Measurements from ENCODE around the gene MXD4. TPM values are rescaled to one million over a fixed set of nuclear protein-coding genes. Genes with fewer than 3 reads are reported as not detected.

Gene MXD4
- total and polyA plus RNA-seq, 2 of the 13 experiments (the other 11 are each of a cell fraction or from before 2014, with no cell fraction given): 29.0 to 31.3 TPM

GRCh38 chr4:2286904-2287593 is 25.1 kb upstream of the MXD4 start:
- H3K27ac ChIP-seq (ENCODE audit: extremely low read length, insufficient read depth, low read length): no peak overlapping the region
- no peaks in the 10 kb centered on the region for H4K20me1 ChIP-seq (ENCODE audit: insufficient read depth, low read length)
- FAIRE-seq: no peak
- intact Hi-C loops (cut with micrococcal nuclease; ENCODE audit: unreplicated experiment) (no loop called here), in situ Hi-C loops (cut with HindIII; ENCODE audit: extremely low pct_ligation_motif_present, low pct_unique_long_range_greater_than_20kb) (no loop called here)
- H3K79me2 ChIP-seq (ENCODE audit: insufficient read depth, low read length): no peaks in the 10 kb centered on the region
- ATAC-seq: no peak
- H3K4me1 ChIP-seq (ENCODE audit: insufficient read depth, low read length): no peaks in the 10 kb centered on the region
- no peaks in the 10 kb centered on the region for H3K36me3 ChIP-seq (replicated peaks in 1 of 2; ENCODE audit: control insufficient read depth in 1 of 2, insufficient read depth in 2 of 2, low read length in 2 of 2)
- TF ChIP-seq HDAC2 (CRISPR knock-in tag; IDR thresholded peaks at IDR 0.05) (no peak), SALL2 (CRISPR knock-in tag; IDR thresholded peaks at IDR 0.05) (no peak), ZBTB21 (CRISPR knock-in tag; IDR thresholded peaks at IDR 0.05) (no peak), HOXA3 (CRISPR knock-in tag; IDR thresholded peaks at IDR 0.05) (no peak), KMT2A (CRISPR knock-in tag; IDR thresholded peaks at IDR 0.05) (no peak), NAIF1 (CRISPR knock-in tag; IDR thresholded peaks at IDR 0.05; ENCODE audit: borderline replicate concordance) (no peak), ZNF34 (CRISPR knock-in tag; IDR thresholded peaks at IDR 0.05; ENCODE audit: borderline replicate concordance) (no peak), ZNF510 (CRISPR knock-in tag; IDR thresholded peaks at IDR 0.05; ENCODE audit: low read depth) (no peak), CREBL2 (CRISPR knock-in tag; IDR thresholded peaks at IDR 0.05; ENCODE audit: borderline replicate concordance) (no peak), ZNF296 (CRISPR knock-in tag; conservative IDR thresholded peaks at IDR 0.05) (no peak), HES4 (CRISPR knock-in tag; IDR thresholded peaks at IDR 0.05; ENCODE audit: borderline replicate concordance) (no peak), TRIM24 (CRISPR knock-in tag; IDR thresholded peaks at IDR 0.05) (no peak), ZNF138 (CRISPR knock-in tag; IDR thresholded peaks at IDR 0.05; ENCODE audit: low read depth) (no peak), HNRNPLL (IDR thresholded peaks at IDR 0.05; ENCODE audit: low read depth, low read length, poor library complexity, severe bottlenecking) (no peak), TAF15 (IDR thresholded peaks at IDR 0.05; ENCODE audit: low read depth, low read length, poor library complexity, severe bottlenecking) (no peak)
- H3K9me3 ChIP-seq (ENCODE audit: low read length): no peaks in the 10 kb centered on the region
- ChIA-PET POLR2A (no interaction called here), CTCF (ENCODE audit: low intra/inter-chr PET ratio, low total read pairs) (no interaction called here)
- H3K9ac ChIP-seq (ENCODE audit: insufficient read depth, low read depth, low read length): no peak overlapping the region
- H2AFZ ChIP-seq (ENCODE audit: low read length): no peak overlapping the region
- no TSS peak for BruUV-seq (replicated peaks)
- H3K4me3 ChIP-seq (replicated peaks in 1 of 3; ENCODE audit: insufficient read depth in 1 of 3, low read depth in 2 of 3, low read length in 3 of 3): no peak overlapping the region
- H3K4me2 ChIP-seq (ENCODE audit: low read depth, low read length): no peak overlapping the region
- DNase-seq (ENCODE audit: low spot score): no peak
- 22% methylated on average over 4 of the region's 19 CpGs for WGBS (ENCODE audit: low lambda C conversion rate)
- H3K27me3 ChIP-seq (ENCODE audit: control insufficient read depth in 1 of 2, insufficient read depth in 2 of 2, low read length in 2 of 2): peaks cover 4 to 50% of the 10 kb centered on the region in 2 experiments; a peak in 4 of 5 replicates

Measured in HepG2 (cell line).